Cortex of kidney (tissue), 1 donor: ENCODE data around the gene RMI1.
"Not testable (repeated sequence)": the region's sequence is repeated elsewhere in the genome, so short reads cannot be mapped to it uniquely, and the experiment has no call there.

Experiments
- DNase-seq: peaks from one replicate; lab custom pipeline; 2025; lab: John Stamatoyannopoulos, UW

The RMI1 gene

GRCh38 chr9:83980395-83981125, at the start of gene RMI1:
TSS of gene RMI1 (plus strand) at chr9:83980805. CDS start at chr9:84000987, 20,182 bp downstream.
- no peak for DNase-seq

- DNase-seq: no peak
These were observed 49.7 kb upstream of the RMI1 start for GRCh38 chr9:83930881-83931280.

- no peak for DNase-seq
These were observed 48.6 kb upstream of the RMI1 start for GRCh38 chr9:83932011-83932410.

GRCh38 chr9:83932851-83933250, 47.8 kb upstream of the RMI1 start:
- no peak for DNase-seq

GRCh38 chr9:83933790-83934189, 46.8 kb upstream of the RMI1 start:
- DNase-seq: no peak

GRCh38 chr9:83934569-83935275, 45.9 kb upstream of the RMI1 start:
- no peak for DNase-seq

- DNase-seq: no peak
These were observed 45.2 kb upstream of the RMI1 start for GRCh38 chr9:83935276-83935935.

- no peak for DNase-seq
These were observed 44.1 kb upstream of the RMI1 start for GRCh38 chr9:83936523-83936922.

- no peak for DNase-seq
These were observed 42.6 kb upstream of the RMI1 start for GRCh38 chr9:83937861-83938455.

GRCh38 chr9:83940590-83941303, 39.9 kb upstream of the RMI1 start:
- no peak for DNase-seq

- DNase-seq: not testable (repeated sequence)
These were observed 32.5 kb upstream of the RMI1 start for GRCh38 chr9:83948096-83948495.

GRCh38 chr9:83956086-83956435, 24.5 kb upstream of the RMI1 start:
- no peak for DNase-seq

GRCh38 chr9:83956436-83957247, 24.0 kb upstream of the RMI1 start:
- no peak for DNase-seq

GRCh38 chr9:83957248-83957513, 23.4 kb upstream of the RMI1 start:
- DNase-seq: no peak

- DNase-seq: no peak
These were observed 21.5 kb upstream of the RMI1 start for GRCh38 chr9:83959061-83959460.

- no peak for DNase-seq
These were observed 19.6 kb upstream of the RMI1 start for GRCh38 chr9:83960991-83961390.

GRCh38 chr9:83962165-83962564, 18.4 kb upstream of the RMI1 start:
- no peak for DNase-seq

GRCh38 chr9:83964973-83965349, 15.6 kb upstream of the RMI1 start:
- no peak for DNase-seq

GRCh38 chr9:83965350-83966208, 15.0 kb upstream of the RMI1 start:
- no peak for DNase-seq

- no peak for DNase-seq
These were observed 14.4 kb upstream of the RMI1 start for GRCh38 chr9:83966209-83966582.

- DNase-seq: no peak
These were observed 13.5 kb upstream of the RMI1 start for GRCh38 chr9:83967073-83967472.
